Activated T-cell treated with anti-CD3 and anti-CD28 coated beads, Interleukin-2, amount 50 U/mL, for 1 hour (primary cell): ENCODE measurements around the gene CACNA2D3.

Source experiments
- DNase-seq: peaks from one replicate; pipeline ENCODE4 v3.0.0-alpha.2; 2020

CACNA2D3 gene

GRCh38 chr3:54649551-54649950 lies 527.2 kb downstream of the CACNA2D3 start:
- DNase-seq, result no peak

GRCh38 chr3:54653456-54654195 lies 531.3 kb downstream of the CACNA2D3 start:
- DNase-seq, result no peak

- no peak for DNase-seq
Measured at GRCh38 chr3:54654776-54655175, 532.4 kb downstream of the CACNA2D3 start.

- no peak for DNase-seq
Measured at GRCh38 chr3:54659347-54659746, 537.0 kb downstream of the CACNA2D3 start.

- no peak for DNase-seq
Measured at GRCh38 chr3:54660714-54661132, 538.4 kb downstream of the CACNA2D3 start.

GRCh38 chr3:54661151-54661550 lies 538.8 kb downstream of the CACNA2D3 start:
- DNase-seq, result no peak

GRCh38 chr3:54663501-54664011 lies 541.2 kb downstream of the CACNA2D3 start:
- DNase-seq, result no peak

GRCh38 chr3:54665016-54665600 lies 542.8 kb downstream of the CACNA2D3 start:
- DNase-seq, result no peak

GRCh38 chr3:54668236-54668635 lies 545.9 kb downstream of the CACNA2D3 start:
- DNase-seq, result no peak

- no peak for DNase-seq
Measured at GRCh38 chr3:54670201-54671000, 548.0 kb downstream of the CACNA2D3 start.

GRCh38 chr3:54671511-54671910 lies 549.2 kb downstream of the CACNA2D3 start:
- no peak for DNase-seq

GRCh38 chr3:54676087-54676486 lies 553.7 kb downstream of the CACNA2D3 start:
- DNase-seq, result no peak

- no peak for DNase-seq
Measured at GRCh38 chr3:54681706-54682105, 559.4 kb downstream of the CACNA2D3 start.

GRCh38 chr3:54685213-54685612 lies 562.9 kb downstream of the CACNA2D3 start:
- no peak for DNase-seq

GRCh38 chr3:54691289-54691771 lies 569.0 kb downstream of the CACNA2D3 start:
- DNase-seq, result no peak

GRCh38 chr3:54696313-54696712 lies 574.0 kb downstream of the CACNA2D3 start:
- no peak for DNase-seq

GRCh38 chr3:54698054-54698453 lies 575.7 kb downstream of the CACNA2D3 start:
- no peak for DNase-seq

- no peak for DNase-seq
Measured at GRCh38 chr3:54703923-54704322, 581.6 kb downstream of the CACNA2D3 start.

GRCh38 chr3:54705730-54706129 lies 583.4 kb downstream of the CACNA2D3 start:
- DNase-seq, result no peak

GRCh38 chr3:54706738-54707137 lies 584.4 kb downstream of the CACNA2D3 start:
- no peak for DNase-seq

GRCh38 chr3:54709785-54710184 lies 587.4 kb downstream of the CACNA2D3 start:
- DNase-seq, result no peak

- DNase-seq, result no peak
Measured at GRCh38 chr3:54710954-54711353, 588.6 kb downstream of the CACNA2D3 start.

GRCh38 chr3:54712539-54712938 lies 590.2 kb downstream of the CACNA2D3 start:
- DNase-seq, result no peak
